B cell (primary cell): ENCODE measurements around the gene CHST1. TPM values are rescaled to one million over a fixed set of nuclear protein-coding genes. Genes with fewer than 3 reads are reported as not detected.

Experiments used
- ATAC-seq: fragments of 200-7000 bp; cut with Tn5 transposase; one replicate; pipeline ENCODE4 v1.10.0; 2021; ENCODE audit warnings: low read depth, mild to moderate bottlenecking, moderate number of reproducible peaks, moderate library complexity
- CTCF ChIA-PET: fragments of 350-600 bp; sonication (Branson Sonifier 250); formaldehyde crosslinking; loops from one replicate; lab custom pipeline; 2021; ENCODE audit warnings: antibody characterized with exemption, inconsistent platforms; lab: Charles Lee
- POLR2A ChIA-PET: fragments of 350-600 bp; sonication (Branson Sonifier 250); formaldehyde crosslinking; loops from one replicate; lab custom pipeline; 2021; ENCODE audit warnings: antibody characterized with exemption; lab: Charles Lee
- DNase-seq: peaks from one replicate; pipeline ENCODE4 v3.0.0; 2013
- H2AFZ ChIP-seq: 2 replicates; pipeline ENCODE4 v1.6.1; 2012; ENCODE audit warnings: mild to moderate bottlenecking, low read depth, low read length; ENCODE audit not compliant: insufficient read depth, poor library complexity, severe bottlenecking
- H3K27ac ChIP-seq, 2 donors: 1 replicate in 1 of 2; 2 replicates in 1 of 2; pipeline ENCODE4 v1.5.1; 2012 to 2013; ENCODE audit warnings: low read length in 2 of 2, mild to moderate bottlenecking in 2 of 2, moderate library complexity in 1 of 2
- H3K27me3 ChIP-seq, 4 experiments: fragments of 200-600 bp in 1 of 4; sonication (generic) in 1 of 4; replicated peaks in 1 of 4; 1 replicate in 2 of 4; 2 replicates in 2 of 4; pipeline versions ENCODE4 v1.6.1 to v1.7.0; 2013 to 2016; ENCODE audit warnings: low read length in 3 of 4, mild to moderate bottlenecking in 2 of 4, mixed read lengths in 1 of 4, moderate library complexity in 1 of 4; ENCODE audit not compliant: insufficient read depth in 4 of 4, control insufficient read depth in 3 of 4; ENCODE audit errors: control extremely low read depth in 1 of 4
- H3K36me3 ChIP-seq, 2 experiments: replicated peaks in 1 of 2; 1 replicate in 1 of 2; 2 replicates in 1 of 2; pipeline versions ENCODE4 v1.6.1 to v1.7.1; 2013; ENCODE audit warnings: low read length in 1 of 2; ENCODE audit not compliant: insufficient read depth in 2 of 2, control insufficient read depth in 1 of 2; ENCODE audit errors: control extremely low read depth in 1 of 2, extremely low read depth in 1 of 2
- H3K4me1 ChIP-seq, 2 donors: fragments of 200-600 bp in 1 of 2; sonication (generic) in 1 of 2; 1 replicate in 1 of 2; 2 replicates in 1 of 2; pipeline versions ENCODE4 v1.5.1 to v1.6.1; 2013 to 2017; ENCODE audit warnings: low read length in 2 of 2; ENCODE audit not compliant: control insufficient read depth in 2 of 2, insufficient read depth in 2 of 2
- H3K4me2 ChIP-seq: replicated peaks from 2 replicates; pipeline ENCODE3; 2012; ENCODE audit warnings: mild to moderate bottlenecking, low read depth, low read length; ENCODE audit not compliant: poor library complexity, severe bottlenecking
- H3K4me3 ChIP-seq, 5 experiments: fragments of 200-600 bp in 1 of 5; sonication (generic) in 1 of 5; 1 replicate in 3 of 5; 2 replicates in 2 of 5; pipeline versions ENCODE4 v1.5.1 to v1.7.0; 2011 to 2016; ENCODE audit warnings: low read length in 4 of 5, mild to moderate bottlenecking in 4 of 5, low read depth in 2 of 5, control low read depth in 1 of 5, moderate library complexity in 1 of 5; ENCODE audit not compliant: insufficient read depth in 1 of 5; ENCODE audit errors: control extremely low read depth in 1 of 5, extremely low read depth in 1 of 5
- H3K79me2 ChIP-seq: fragments of 200-600 bp; sonication (generic); one replicate; pipeline ENCODE4 v1.6.0; 2016; ENCODE audit warnings: low read length; ENCODE audit not compliant: control insufficient read depth, insufficient read depth
- H3K9ac ChIP-seq: fragments of 200-600 bp; sonication (generic); 2 replicates; pipeline ENCODE4 v1.6.1; 2017; ENCODE audit warnings: mild to moderate bottlenecking, low read length, moderate library complexity
- H3K9me3 ChIP-seq, 3 donors: one replicate each; pipeline versions ENCODE4 v1.6.1 to v1.7.1; 2013; ENCODE audit warnings: low read length in 2 of 3; ENCODE audit not compliant: control insufficient read depth in 2 of 3, insufficient read depth in 1 of 3; ENCODE audit errors: control extremely low read depth in 1 of 3
- H4K20me1 ChIP-seq: 2 replicates; pipeline ENCODE4 v1.6.0; 2012; ENCODE audit warnings: mild to moderate bottlenecking, low read length; ENCODE audit not compliant: insufficient read depth, control insufficient read depth, poor library complexity, severe bottlenecking
- H3K27ac Mint-ChIP-seq: one replicate; pipeline ENCODE4 v1.8.0; 2021; ENCODE audit warnings: mixed read lengths
- H3K27me3 Mint-ChIP-seq: one replicate; pipeline ENCODE4 v1.8.0; 2021; ENCODE audit warnings: mixed read lengths
- H3K4me1 Mint-ChIP-seq: one replicate; pipeline ENCODE4 v1.8.0; 2021; ENCODE audit warnings: mixed read lengths
- H3K4me3 Mint-ChIP-seq: one replicate; pipeline ENCODE4 v1.8.0; 2021; ENCODE audit warnings: mixed read lengths
- H3K9me3 Mint-ChIP-seq: one replicate; pipeline ENCODE4 v1.8.0; 2022; ENCODE audit warnings: mixed read lengths; ENCODE audit not compliant: insufficient read depth
- EZH2 ChIP-seq: IDR thresholded peaks from 2 replicates; pipeline ENCODE4 v1.6.1; 2012; ENCODE audit warnings: borderline replicate concordance, low read depth, mild to moderate bottlenecking, moderate library complexity, low read length; ENCODE audit not compliant: insufficient read depth, poor library complexity, severe bottlenecking
- WGBS: methylation state at CpG from one replicate; pipeline ENCODE4 v1.1.5; 2013; ENCODE audit warnings: missing lambda C conversion rate; ENCODE audit not compliant: insufficient coverage; 5-methylcytosine and 5-hydroxymethylcytosine counted together
- intact Hi-C: fragments of 100-400 bp; cut with micrococcal nuclease; formaldehyde crosslinking; loops from one replicate; pipeline ENCODE4 v1.10.0; 2022
- polyA plus RNA-seq: library from polyadenylated mRNA; depleted of rRNA; stranded (reverse); fragments of >200 nt; gene quantifications from 2 replicates; pipeline ENCODE4 v1.2.3, GENCODE V29; 2012
- total RNA-seq, 2 donors: library from RNA; stranded (reverse); fragments of 120-200 nt in 1 of 2; gene quantifications; 1 replicate in 1 of 2; 2 replicates in 1 of 2; pipeline versions ENCODE4 v1.2.3 to v1.2.4, GENCODE V29; 2013 to 2022
- TF ChIP-seq, protein P1 (sequence below): fragments of 200-600 bp; IDR thresholded peaks from one replicate; pipeline ENCODE4 v1.8.0; 2022; ENCODE audit warnings: antibody characterized with exemption, mild to moderate bottlenecking

CHST1 gene
- total and polyA plus RNA-seq, 2 donors (not counting 1 experiment from before 2014, with no cell fraction given), result not detected

DNA sequence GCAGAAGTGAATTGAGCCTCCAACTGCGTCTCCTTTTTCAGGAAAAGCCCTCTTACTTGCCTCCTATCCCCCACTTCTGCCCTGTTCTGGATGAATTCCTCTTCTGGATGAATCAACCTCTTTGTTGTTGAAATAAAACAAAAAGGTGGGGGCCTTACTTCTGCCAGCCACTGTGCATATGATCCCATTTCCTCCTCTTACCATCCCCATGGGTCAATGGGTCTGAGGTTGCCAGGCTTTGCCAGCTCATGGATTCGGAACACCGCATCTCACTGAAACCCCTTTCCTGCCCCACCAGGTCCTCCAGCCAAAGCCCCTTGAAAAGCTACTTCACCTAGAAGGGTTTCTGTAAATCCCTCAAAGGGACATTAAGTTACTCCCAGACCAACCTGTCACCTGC is 3.7 kb upstream of the CHST1 start:
- Histone ChIP-seq H3K79me2 (no peaks in the 10 kb centered on the region), H3K4me1 (peaks cover 6 to 10% of the 10 kb centered on the region in 2 donors), H3K27me3 (peaks cover 0 to 34% (median 9%) of the 10 kb centered on the region in 4 experiments), H4K20me1 (no peaks in the 10 kb centered on the region), H3K9me3 (no peaks in the 10 kb centered on the region), H3K36me3 (no peaks in the 10 kb centered on the region), H2AFZ (no peak overlapping the region), H3K9ac (no peak overlapping the region), H3K4me2 (no peak overlapping the region), H3K4me3 (no peak overlapping the region), H3K27ac (no peak overlapping the region)
- ChIA-PET POLR2A (no interaction called here), CTCF (no interaction called here)
- no peak for ATAC-seq
- no peak for DNase-seq
- H3K4me3 Mint-ChIP-seq, result no peak overlapping the region
- H3K27ac Mint-ChIP-seq, result no peak overlapping the region
- 80% methylated on average over 2 of the region's 3 CpGs for WGBS
- peaks cover 44% of the 10 kb centered on the region for H3K27me3 Mint-ChIP-seq
- H3K4me1 Mint-ChIP-seq, result peaks cover 5% of the 10 kb centered on the region
- TF ChIP-seq EZH2, result no peak
- TF ChIP-seq, protein P1, sequence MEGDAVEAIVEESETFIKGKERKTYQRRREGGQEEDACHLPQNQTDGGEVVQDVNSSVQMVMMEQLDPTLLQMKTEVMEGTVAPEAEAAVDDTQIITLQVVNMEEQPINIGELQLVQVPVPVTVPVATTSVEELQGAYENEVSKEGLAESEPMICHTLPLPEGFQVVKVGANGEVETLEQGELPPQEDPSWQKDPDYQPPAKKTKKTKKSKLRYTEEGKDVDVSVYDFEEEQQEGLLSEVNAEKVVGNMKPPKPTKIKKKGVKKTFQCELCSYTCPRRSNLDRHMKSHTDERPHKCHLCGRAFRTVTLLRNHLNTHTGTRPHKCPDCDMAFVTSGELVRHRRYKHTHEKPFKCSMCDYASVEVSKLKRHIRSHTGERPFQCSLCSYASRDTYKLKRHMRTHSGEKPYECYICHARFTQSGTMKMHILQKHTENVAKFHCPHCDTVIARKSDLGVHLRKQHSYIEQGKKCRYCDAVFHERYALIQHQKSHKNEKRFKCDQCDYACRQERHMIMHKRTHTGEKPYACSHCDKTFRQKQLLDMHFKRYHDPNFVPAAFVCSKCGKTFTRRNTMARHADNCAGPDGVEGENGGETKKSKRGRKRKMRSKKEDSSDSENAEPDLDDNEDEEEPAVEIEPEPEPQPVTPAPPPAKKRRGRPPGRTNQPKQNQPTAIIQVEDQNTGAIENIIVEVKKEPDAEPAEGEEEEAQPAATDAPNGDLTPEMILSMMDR, result no peak
- H3K9me3 Mint-ChIP-seq, result no peaks in the 10 kb centered on the region
- intact Hi-C loops, result no loop called here

DNA sequence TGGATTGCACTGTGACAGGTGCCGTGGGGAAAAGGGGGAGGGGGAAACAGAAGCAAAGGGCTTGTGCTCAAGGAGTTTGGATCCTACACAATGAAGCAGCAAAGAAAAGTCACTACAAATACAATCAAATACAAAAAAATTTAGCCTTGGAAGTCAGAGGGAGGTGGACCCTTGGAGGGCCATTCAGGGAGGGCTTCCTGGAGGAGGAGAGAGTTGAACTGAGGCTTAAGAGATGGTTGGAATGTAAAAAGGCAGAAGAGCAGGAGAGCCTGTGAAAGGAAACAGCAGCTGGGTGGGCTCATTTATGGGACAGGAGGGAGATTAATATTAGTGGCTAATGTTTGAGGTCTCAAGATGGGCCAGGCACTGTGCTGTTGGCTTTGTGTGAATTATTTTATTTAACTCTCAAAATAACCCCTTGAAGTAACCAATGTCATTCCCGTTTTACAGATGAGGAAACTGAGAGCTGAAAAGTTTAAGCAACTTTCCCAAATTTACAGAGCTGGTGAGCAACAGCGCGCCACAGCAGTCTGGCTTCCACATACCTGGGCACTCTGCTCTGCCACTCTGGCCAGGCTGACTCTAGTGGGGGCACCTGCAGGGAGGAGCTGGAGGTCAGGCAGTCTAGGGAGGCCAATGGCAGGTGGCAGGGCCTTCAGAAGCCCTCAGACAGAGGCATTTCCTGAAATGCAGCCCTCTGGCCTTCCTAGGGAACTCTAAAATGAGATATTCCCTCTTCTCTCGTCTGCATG is 2.7 kb upstream of the CHST1 start:
- Mint-ChIP-seq H3K4me1 (peaks cover 7% of the 10 kb centered on the region), H3K27ac (no peak overlapping the region), H3K4me3 (no peak overlapping the region), H3K27me3 (peaks cover 46% of the 10 kb centered on the region), H3K9me3 (no peaks in the 10 kb centered on the region)
- Histone ChIP-seq H3K36me3 (no peaks in the 10 kb centered on the region), H3K9ac (no peak overlapping the region), H4K20me1 (no peaks in the 10 kb centered on the region), H3K9me3 (no peaks in the 10 kb centered on the region), H3K4me1 (peaks cover 8 to 11% of the 10 kb centered on the region in 2 donors), H2AFZ (no peak overlapping the region), H3K4me3 (no peak overlapping the region), H3K27me3 (peaks cover 0 to 45% (median 13%) of the 10 kb centered on the region in 4 experiments), H3K27ac (no peak overlapping the region), H3K79me2 (no peaks in the 10 kb centered on the region), H3K4me2 (no peak overlapping the region)
- ATAC-seq, result no peak
- ChIA-PET POLR2A (no interaction called here), CTCF (no interaction called here)
- no peak for DNase-seq
- no peak for TF ChIP-seq EZH2
- TF ChIP-seq, protein P1, result no peak
- intact Hi-C loops, result no loop called here
- 95% methylated on average over 3 of the region's 5 CpGs for WGBS
